ENCODE data around the gene VIPAS39. TPM values are rescaled to one million over a fixed set of nuclear protein-coding genes. Genes with fewer than 3 reads are reported as not detected.

VIPAS39 gene
- total and polyA plus RNA-seq, 2 of the 13 experiments (the other 11 are each of a cell fraction or from before 2014, with no cell fraction given) = 13.3 to 21.5 TPM

GRCh38 chr14:77376771-77377501 lies 80.5 kb downstream of the VIPAS39 start, which contains the start of the genes SAMD15 and TMED8 (continued):
- TF ChIP-seq ZNF782 (CRISPR knock-in tag; IDR thresholded peaks at IDR 0.05; ENCODE audit: borderline replicate concordance) (no peak), ZNF576 (CRISPR knock-in tag; IDR thresholded peaks at IDR 0.05) (no peak), ZBTB33 (CRISPR knock-in tag; IDR thresholded peaks at IDR 0.05) (no peak), ZEB1 (IDR thresholded peaks at IDR 0.05; ENCODE audit: insufficient replicate concordance, low read depth) (no peak), ZNF609 (CRISPR knock-in tag; IDR thresholded peaks at IDR 0.05; ENCODE audit: borderline replicate concordance) (no peak), FOXP1 (IDR thresholded peaks at IDR 0.05) (no peak), FOXP1 (CRISPR knock-in tag; IDR thresholded peaks at IDR 0.05) (no peak), HCFC1 (IDR thresholded peaks at IDR 0.05; ENCODE audit: low read depth, low read length) (no peak), ZNF350 (CRISPR knock-in tag; IDR thresholded peaks at IDR 0.05; ENCODE audit: borderline replicate concordance, low read depth) (no peak), MXI1 (IDR thresholded peaks at IDR 0.05; ENCODE audit: borderline replicate concordance, low read depth, low read length) (peak; percentile 88; the same call in 2 of the 3 replicates), NFKB2 (CRISPR knock-in tag; IDR thresholded peaks at IDR 0.05; ENCODE audit: borderline replicate concordance) (peak; percentile 76; the same call in 1 of the 2 replicates), MAFG (CRISPR knock-in tag; IDR thresholded peaks at IDR 0.05) (no peak), ZSCAN31 (CRISPR knock-in tag; IDR thresholded peaks at IDR 0.05; ENCODE audit: low read depth) (no peak), PHF20 (CRISPR knock-in tag; IDR thresholded peaks at IDR 0.05) (peak; percentile 71), ZNF460 (CRISPR knock-in tag; IDR thresholded peaks at IDR 0.05; ENCODE audit: borderline replicate concordance) (no peak), NBN (conservative IDR thresholded peaks at IDR 0.05) (no peak), POLR2A (IDR thresholded peaks at IDR 0.05; ENCODE audit: insufficient read depth in 1 of 2, low read depth in 2 of 2, low read length in 2 of 2) (peak in 1 of 2 experiments; percentile 65; a peak in 1 of 4 replicates), NFE2L1 (CRISPR knock-in tag; IDR thresholded peaks at IDR 0.05; ENCODE audit: borderline replicate concordance) (no peak), PRMT3 (CRISPR knock-in tag; IDR thresholded peaks at IDR 0.05; ENCODE audit: borderline replicate concordance, low read depth) (no peak), ZFP62 (CRISPR knock-in tag; IDR thresholded peaks at IDR 0.05) (no peak)
- TF ChIP-seq, protein P1, sequence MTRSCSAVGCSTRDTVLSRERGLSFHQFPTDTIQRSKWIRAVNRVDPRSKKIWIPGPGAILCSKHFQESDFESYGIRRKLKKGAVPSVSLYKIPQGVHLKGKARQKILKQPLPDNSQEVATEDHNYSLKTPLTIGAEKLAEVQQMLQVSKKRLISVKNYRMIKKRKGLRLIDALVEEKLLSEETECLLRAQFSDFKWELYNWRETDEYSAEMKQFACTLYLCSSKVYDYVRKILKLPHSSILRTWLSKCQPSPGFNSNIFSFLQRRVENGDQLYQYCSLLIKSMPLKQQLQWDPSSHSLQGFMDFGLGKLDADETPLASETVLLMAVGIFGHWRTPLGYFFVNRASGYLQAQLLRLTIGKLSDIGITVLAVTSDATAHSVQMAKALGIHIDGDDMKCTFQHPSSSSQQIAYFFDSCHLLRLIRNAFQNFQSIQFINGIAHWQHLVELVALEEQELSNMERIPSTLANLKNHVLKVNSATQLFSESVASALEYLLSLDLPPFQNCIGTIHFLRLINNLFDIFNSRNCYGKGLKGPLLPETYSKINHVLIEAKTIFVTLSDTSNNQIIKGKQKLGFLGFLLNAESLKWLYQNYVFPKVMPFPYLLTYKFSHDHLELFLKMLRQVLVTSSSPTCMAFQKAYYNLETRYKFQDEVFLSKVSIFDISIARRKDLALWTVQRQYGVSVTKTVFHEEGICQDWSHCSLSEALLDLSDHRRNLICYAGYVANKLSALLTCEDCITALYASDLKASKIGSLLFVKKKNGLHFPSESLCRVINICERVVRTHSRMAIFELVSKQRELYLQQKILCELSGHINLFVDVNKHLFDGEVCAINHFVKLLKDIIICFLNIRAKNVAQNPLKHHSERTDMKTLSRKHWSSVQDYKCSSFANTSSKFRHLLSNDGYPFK (CRISPR knock-in tag; IDR thresholded peaks at IDR 0.05; ENCODE audit: borderline replicate concordance) = no peak
